ENCODE data around the gene OPHN1.

OPHN1 gene

GRCh38 chrX:68252664-68253063 is 180.6 kb downstream of the OPHN1 start:
- H3K9me3 ChIP-seq (ENCODE audit: low read length), result no peaks in the 10 kb centered on the region
- H3K4me3 ChIP-seq (ENCODE audit: low read length), result no peak overlapping the region
- no peaks in the 10 kb centered on the region for H3K4me1 ChIP-seq (ENCODE audit: insufficient read depth, low read length)
- no peak overlapping the region for H2AFZ ChIP-seq (ENCODE audit: low read depth, low read length)
- H3K27me3 ChIP-seq (ENCODE audit: insufficient read depth, low read length), result no peaks in the 10 kb centered on the region
- no peaks in the 10 kb centered on the region for H3K36me3 ChIP-seq (ENCODE audit: insufficient read depth, low read length)

- H3K9me3 ChIP-seq (ENCODE audit: low read length), result no peaks in the 10 kb centered on the region
- no peak overlapping the region for H3K4me3 ChIP-seq (ENCODE audit: low read length)
- no peaks in the 10 kb centered on the region for H3K27me3 ChIP-seq (ENCODE audit: insufficient read depth, low read length)
- H3K36me3 ChIP-seq (ENCODE audit: insufficient read depth, low read length), result no peaks in the 10 kb centered on the region
- no peaks in the 10 kb centered on the region for H3K4me1 ChIP-seq (ENCODE audit: insufficient read depth, low read length)
- H2AFZ ChIP-seq (ENCODE audit: low read depth, low read length), result no peak overlapping the region
Measured at GRCh38 chrX:68249903-68250302, 183.4 kb downstream of the OPHN1 start.

- Histone ChIP-seq H3K9me3 (ENCODE audit: low read length) (no peaks in the 10 kb centered on the region), H3K4me3 (ENCODE audit: low read length) (no peak overlapping the region), H3K36me3 (ENCODE audit: insufficient read depth, low read length) (no peaks in the 10 kb centered on the region), H3K4me1 (ENCODE audit: insufficient read depth, low read length) (no peaks in the 10 kb centered on the region), H3K27me3 (ENCODE audit: insufficient read depth, low read length) (no peaks in the 10 kb centered on the region), H2AFZ (ENCODE audit: low read depth, low read length) (no peak overlapping the region)
Measured at GRCh38 chrX:68249401-68249831, 183.9 kb downstream of the OPHN1 start.

- Histone ChIP-seq H3K4me3 (ENCODE audit: low read length) (no peak overlapping the region), H3K4me1 (ENCODE audit: insufficient read depth, low read length) (no peaks in the 10 kb centered on the region), H3K9me3 (ENCODE audit: low read length) (no peaks in the 10 kb centered on the region), H3K27me3 (ENCODE audit: insufficient read depth, low read length) (no peaks in the 10 kb centered on the region), H2AFZ (ENCODE audit: low read depth, low read length) (no peak overlapping the region), H3K36me3 (ENCODE audit: insufficient read depth, low read length) (no peaks in the 10 kb centered on the region)
Measured at GRCh38 chrX:68238568-68238967, 194.7 kb downstream of the OPHN1 start.

- H2AFZ ChIP-seq (ENCODE audit: low read depth, low read length), result no peak overlapping the region
- H3K4me1 ChIP-seq (ENCODE audit: insufficient read depth, low read length), result no peaks in the 10 kb centered on the region
- H3K36me3 ChIP-seq (ENCODE audit: insufficient read depth, low read length), result no peaks in the 10 kb centered on the region
- no peak overlapping the region for H3K4me3 ChIP-seq (ENCODE audit: low read length)
- H3K9me3 ChIP-seq (ENCODE audit: low read length), result no peaks in the 10 kb centered on the region
- no peaks in the 10 kb centered on the region for H3K27me3 ChIP-seq (ENCODE audit: insufficient read depth, low read length)
Measured at GRCh38 chrX:68234171-68234910, 199.0 kb downstream of the OPHN1 start.

GRCh38 chrX:68232206-68232605 is 201.1 kb downstream of the OPHN1 start:
- H3K4me3 ChIP-seq (ENCODE audit: low read length), result no peak overlapping the region
- no peaks in the 10 kb centered on the region for H3K9me3 ChIP-seq (ENCODE audit: low read length)
- H3K36me3 ChIP-seq (ENCODE audit: insufficient read depth, low read length), result no peaks in the 10 kb centered on the region
- no peaks in the 10 kb centered on the region for H3K4me1 ChIP-seq (ENCODE audit: insufficient read depth, low read length)
- H3K27me3 ChIP-seq (ENCODE audit: insufficient read depth, low read length), result no peaks in the 10 kb centered on the region
- H2AFZ ChIP-seq (ENCODE audit: low read depth, low read length), result no peak overlapping the region

GRCh38 chrX:68209008-68209407 is 224.3 kb downstream of the OPHN1 start:
- Histone ChIP-seq H3K27me3 (ENCODE audit: insufficient read depth, low read length) (no peaks in the 10 kb centered on the region), H2AFZ (ENCODE audit: low read depth, low read length) (no peak overlapping the region), H3K4me1 (ENCODE audit: insufficient read depth, low read length) (no peaks in the 10 kb centered on the region), H3K9me3 (ENCODE audit: low read length) (no peaks in the 10 kb centered on the region), H3K4me3 (ENCODE audit: low read length) (no peak overlapping the region), H3K36me3 (ENCODE audit: insufficient read depth, low read length) (no peaks in the 10 kb centered on the region)

GRCh38 chrX:68204521-68205038 is 228.7 kb downstream of the OPHN1 start:
- Histone ChIP-seq H2AFZ (ENCODE audit: low read depth, low read length) (no peak overlapping the region), H3K4me3 (ENCODE audit: low read length) (no peak overlapping the region), H3K9me3 (ENCODE audit: low read length) (no peaks in the 10 kb centered on the region), H3K4me1 (ENCODE audit: insufficient read depth, low read length) (no peaks in the 10 kb centered on the region), H3K36me3 (ENCODE audit: insufficient read depth, low read length) (no peaks in the 10 kb centered on the region), H3K27me3 (ENCODE audit: insufficient read depth, low read length) (no peaks in the 10 kb centered on the region)

GRCh38 chrX:68203646-68204045 is 229.6 kb downstream of the OPHN1 start:
- no peaks in the 10 kb centered on the region for H3K4me1 ChIP-seq (ENCODE audit: insufficient read depth, low read length)
- H3K4me3 ChIP-seq (ENCODE audit: low read length), result no peak overlapping the region
- H3K36me3 ChIP-seq (ENCODE audit: insufficient read depth, low read length), result no peaks in the 10 kb centered on the region
- no peaks in the 10 kb centered on the region for H3K9me3 ChIP-seq (ENCODE audit: low read length)
- no peak overlapping the region for H2AFZ ChIP-seq (ENCODE audit: low read depth, low read length)
- no peaks in the 10 kb centered on the region for H3K27me3 ChIP-seq (ENCODE audit: insufficient read depth, low read length)

GRCh38 chrX:68203211-68203610 is 230.1 kb downstream of the OPHN1 start:
- no peaks in the 10 kb centered on the region for H3K4me1 ChIP-seq (ENCODE audit: insufficient read depth, low read length)
- no peak overlapping the region for H2AFZ ChIP-seq (ENCODE audit: low read depth, low read length)
- H3K9me3 ChIP-seq (ENCODE audit: low read length), result no peaks in the 10 kb centered on the region
- H3K4me3 ChIP-seq (ENCODE audit: low read length), result no peak overlapping the region
- no peaks in the 10 kb centered on the region for H3K36me3 ChIP-seq (ENCODE audit: insufficient read depth, low read length)
- H3K27me3 ChIP-seq (ENCODE audit: insufficient read depth, low read length), result no peaks in the 10 kb centered on the region

- Histone ChIP-seq H3K27me3 (ENCODE audit: insufficient read depth, low read length) (no peaks in the 10 kb centered on the region), H3K4me1 (ENCODE audit: insufficient read depth, low read length) (no peaks in the 10 kb centered on the region), H2AFZ (ENCODE audit: low read depth, low read length) (no peak overlapping the region), H3K36me3 (ENCODE audit: insufficient read depth, low read length) (no peaks in the 10 kb centered on the region), H3K4me3 (ENCODE audit: low read length) (no peak overlapping the region), H3K9me3 (ENCODE audit: low read length) (no peaks in the 10 kb centered on the region)
Measured at GRCh38 chrX:68199062-68199848, 234.0 kb downstream of the OPHN1 start.

- Histone ChIP-seq H3K27me3 (ENCODE audit: insufficient read depth, low read length) (no peaks in the 10 kb centered on the region), H3K4me3 (ENCODE audit: low read length) (no peak overlapping the region), H3K4me1 (ENCODE audit: insufficient read depth, low read length) (no peaks in the 10 kb centered on the region), H3K36me3 (ENCODE audit: insufficient read depth, low read length) (no peaks in the 10 kb centered on the region), H2AFZ (ENCODE audit: low read depth, low read length) (no peak overlapping the region), H3K9me3 (ENCODE audit: low read length) (no peaks in the 10 kb centered on the region)
Measured at GRCh38 chrX:68196939-68197791, 236.1 kb downstream of the OPHN1 start.

GRCh38 chrX:68195561-68195960 is 237.7 kb downstream of the OPHN1 start:
- H2AFZ ChIP-seq (ENCODE audit: low read depth, low read length), result no peak overlapping the region
- H3K27me3 ChIP-seq (ENCODE audit: insufficient read depth, low read length), result no peaks in the 10 kb centered on the region
- no peak overlapping the region for H3K4me3 ChIP-seq (ENCODE audit: low read length)
- H3K36me3 ChIP-seq (ENCODE audit: insufficient read depth, low read length), result no peaks in the 10 kb centered on the region
- H3K4me1 ChIP-seq (ENCODE audit: insufficient read depth, low read length), result no peaks in the 10 kb centered on the region
- no peaks in the 10 kb centered on the region for H3K9me3 ChIP-seq (ENCODE audit: low read length)
